GM19240 (cell line): ENCODE results near the gene USPL1.
A peak's percentile ranks its signal among the peaks of the same experiment; 100 is the strongest.

Source experiments
- DNase-seq: peaks from one replicate; pipeline ENCODE4 v3.0.0; 2011; ENCODE audit warnings: low spot score; ENCODE audit not compliant: insufficient read length

Gene USPL1

GRCh38 chr13:30656178-30656577 is 38.5 kb downstream of the USPL1 start:
- no peak for DNase-seq

- DNase-seq, result no peak
Measured at GRCh38 chr13:30659980-30660379, 42.3 kb downstream of the USPL1 start.

- no peak for DNase-seq
Measured at GRCh38 chr13:30660796-30661195, 43.1 kb downstream of the USPL1 start.

GRCh38 chr13:30664689-30665275 is 47.1 kb downstream of the USPL1 start:
- DNase-seq, result no peak

GRCh38 chr13:30665638-30666037 is 47.9 kb downstream of the USPL1 start:
- DNase-seq, result no peak

GRCh38 chr13:30666113-30666512 is 48.4 kb downstream of the USPL1 start:
- DNase-seq, result no peak

- DNase-seq, result no peak
Measured at GRCh38 chr13:30667014-30667413, 49.3 kb downstream of the USPL1 start.

- no peak for DNase-seq
Measured at GRCh38 chr13:30668312-30668711, 50.6 kb downstream of the USPL1 start.

GRCh38 chr13:30671271-30671815 is 53.6 kb downstream of the USPL1 start:
- DNase-seq, result no peak

- DNase-seq, result peak; percentile 71
Measured at GRCh38 chr13:30673669-30674521, 56.2 kb downstream of the USPL1 start.

GRCh38 chr13:30675717-30676116 is 58.0 kb downstream of the USPL1 start:
- DNase-seq, result no peak

- no peak for DNase-seq
Measured at GRCh38 chr13:30676672-30677071, 59.0 kb downstream of the USPL1 start.

- no peak for DNase-seq
Measured at GRCh38 chr13:30679483-30680330, 62.0 kb downstream of the USPL1 start.

- no peak for DNase-seq
Measured at GRCh38 chr13:30681843-30682242, 64.1 kb downstream of the USPL1 start.

GRCh38 chr13:30685320-30685859 is 67.7 kb downstream of the USPL1 start:
- DNase-seq, result no peak

GRCh38 chr13:30685987-30686386 is 68.3 kb downstream of the USPL1 start:
- no peak for DNase-seq

GRCh38 chr13:30687601-30688000 is 69.9 kb downstream of the USPL1 start:
- no peak for DNase-seq

- DNase-seq, result no peak
Measured at GRCh38 chr13:30689752-30690151, 72.0 kb downstream of the USPL1 start.

GRCh38 chr13:30690282-30691188 is 72.8 kb downstream of the USPL1 start:
- no peak for DNase-seq

- DNase-seq, result no peak
Measured at GRCh38 chr13:30692113-30692512, 74.4 kb downstream of the USPL1 start.
